ENCODE results near the gene CCT7. TPM values are rescaled to one million over a fixed set of nuclear protein-coding genes. Genes with fewer than 3 reads are reported as not detected.
A peak's percentile ranks its signal among the peaks of the same experiment; 100 is the strongest.

The CCT7 gene
- total RNA-seq, 2 experiments from 2014 or later, result 362 to 449 TPM

DNA sequence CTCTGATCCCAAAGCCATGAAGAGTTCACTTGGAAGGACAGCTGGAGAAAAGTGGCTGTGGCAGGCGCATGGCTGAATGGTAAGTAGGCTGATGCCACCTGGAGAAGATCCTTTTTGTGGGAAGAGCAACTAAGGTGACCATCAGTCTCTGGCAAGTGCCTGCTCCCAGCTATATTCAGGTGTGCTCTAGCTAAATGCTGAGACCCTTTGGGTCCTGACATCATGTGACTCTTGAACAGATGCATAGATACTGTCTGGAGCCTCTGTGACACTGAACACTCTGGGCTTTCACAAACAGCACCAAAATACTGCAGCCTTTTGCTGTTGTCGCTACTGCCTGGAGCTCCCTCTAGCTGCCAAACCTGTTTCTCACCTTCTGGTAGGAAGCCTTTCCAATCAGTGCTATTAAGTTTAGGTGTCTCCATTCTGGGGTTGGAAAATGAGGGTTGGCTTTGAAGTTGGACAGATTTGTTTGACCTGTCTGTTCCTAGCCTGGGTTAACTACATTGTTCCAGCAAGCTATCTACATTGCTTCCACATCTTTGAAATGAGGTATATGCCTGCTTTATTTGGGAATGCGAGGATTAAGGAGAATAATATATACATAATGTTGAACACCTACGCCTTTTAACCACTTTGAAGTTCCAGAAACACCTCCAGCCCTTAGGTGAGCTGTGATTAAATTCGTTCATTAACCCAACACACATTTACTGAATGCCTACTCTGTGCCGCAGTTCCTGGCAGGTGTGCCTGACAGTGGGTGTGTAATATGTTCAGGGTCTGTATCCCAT is 56.1 kb downstream of the CCT7 start:
- DNase-seq, result peak; percentile 75
- ATAC-seq, result no peak
- H3K4me3 Mint-ChIP-seq, result no peak overlapping the region
- no peak overlapping the region for H3K27ac Mint-ChIP-seq
- peaks cover 67% of the 10 kb centered on the region for H3K27me3 Mint-ChIP-seq
- H3K9me3 Mint-ChIP-seq (ENCODE audit: low read depth), result no peaks in the 10 kb centered on the region
- H3K4me1 Mint-ChIP-seq, result peaks cover 25% of the 10 kb centered on the region
- H3K36me3 Mint-ChIP-seq, result no peaks in the 10 kb centered on the region
- CTCF ChIA-PET, result interaction anchor here (0.8 to 5.9 kb wide), 19 partner anchors 11 to 407 kb away, joined by 3 to 56 read pairs (median 4); partner anchors contain the start of genes CCT7, NOTO, PRADC1 and SFXN5

- CTCF ChIA-PET, result interaction anchor here (1.1 to 5.9 kb wide), 10 partner anchors 12 to 407 kb away, joined by 3 to 56 read pairs (median 8); partner anchors contain the start of genes CCT7, NOTO and PRADC1
- peaks cover 76% of the 10 kb centered on the region for H3K27me3 Mint-ChIP-seq
- peaks cover 17% of the 10 kb centered on the region for H3K4me1 Mint-ChIP-seq
- peak overlapping the region; percentile 59 for H3K27ac Mint-ChIP-seq
- H3K4me3 Mint-ChIP-seq, result no peak overlapping the region
- no peaks in the 10 kb centered on the region for H3K36me3 Mint-ChIP-seq
- DNase-seq (peak; percentile 71), ATAC-seq (peak; percentile 29)
- no peaks in the 10 kb centered on the region for H3K9me3 Mint-ChIP-seq (ENCODE audit: low read depth)
Measured at GRCh38 chr2:73291093-73291460, 57.0 kb downstream of the CCT7 start.

GRCh38 chr2:73291461-73292315 is 57.6 kb downstream of the CCT7 start:
- Mint-ChIP-seq H3K4me1 (peaks cover 16% of the 10 kb centered on the region), H3K27me3 (peaks cover 82% of the 10 kb centered on the region), H3K4me3 (no peak overlapping the region), H3K27ac (no peak overlapping the region), H3K36me3 (no peaks in the 10 kb centered on the region), H3K9me3 (ENCODE audit: low read depth) (no peaks in the 10 kb centered on the region)
- DNase-seq (no peak), ATAC-seq (peak; percentile 9)
- CTCF ChIA-PET, result interaction anchor here (0.6 to 5.9 kb wide), 8 partner anchors 13 to 114 kb away, joined by 3 to 56 read pairs (median 16); partner anchors contain the start of genes CCT7, NOTO and PRADC1

- Mint-ChIP-seq H3K27me3 (peaks cover 89% of the 10 kb centered on the region), H3K4me1 (peaks cover 16% of the 10 kb centered on the region), H3K4me3 (peak overlapping the region; percentile 44), H3K36me3 (no peaks in the 10 kb centered on the region), H3K9me3 (ENCODE audit: low read depth) (no peaks in the 10 kb centered on the region), H3K27ac (no peak overlapping the region)
- ATAC-seq, result no peak
- CTCF ChIA-PET, result interaction anchor here (0.6 to 5.9 kb wide), 4 partner anchors 13 to 114 kb away, joined by 3 to 56 read pairs (median 21); partner anchors contain the start of genes CCT7 and PRADC1
- no peak for DNase-seq
Measured at GRCh38 chr2:73292316-73292905, 58.3 kb downstream of the CCT7 start.

DNA sequence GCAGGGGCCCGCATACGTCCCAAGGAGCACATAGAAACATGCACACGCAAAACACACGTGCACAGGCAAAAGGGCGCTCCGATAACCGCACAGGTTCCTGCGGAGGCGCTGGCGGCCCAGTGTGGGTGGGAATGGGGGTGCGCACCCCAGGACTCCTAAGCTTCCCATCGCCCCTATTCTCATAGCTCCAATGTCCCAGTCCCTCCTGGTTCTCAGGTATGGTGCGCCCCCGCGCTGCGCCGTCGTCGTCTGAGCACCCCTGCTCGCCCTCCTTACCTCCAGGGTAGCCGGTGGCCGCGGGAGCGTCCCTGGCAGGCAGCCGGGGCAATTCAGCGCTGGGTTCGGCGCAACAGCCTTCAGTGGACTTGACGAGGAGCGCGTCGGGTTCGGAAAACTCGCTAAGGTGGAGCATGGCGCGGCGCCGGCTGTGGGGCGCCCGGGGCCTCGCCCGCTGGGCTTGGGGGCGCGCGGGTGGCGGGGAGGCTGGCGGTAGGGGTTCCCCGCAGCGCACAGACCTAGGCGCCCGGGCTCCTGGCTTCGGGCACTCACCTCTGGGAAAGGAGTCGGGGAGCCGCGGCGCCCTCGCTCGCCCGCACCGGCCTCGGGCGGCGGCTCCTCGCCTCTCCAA is 58.9 kb downstream of the CCT7 start:
- H3K27ac Mint-ChIP-seq, result no peak overlapping the region

GRCh38 chr2:73293534-73294171 is 59.5 kb downstream of the CCT7 start, which contains the start of gene EGR4:
Gene EGR4, minus strand, starts transcription at chr2:73293548. Its CDS starts 231 bp downstream, at chr2:73293317.
- ATAC-seq, result peak; percentile 95
- Mint-ChIP-seq H3K27me3 (peaks cover 88% of the 10 kb centered on the region), H3K27ac (no peak within 1 kb of the TSS), H3K4me3 (peak within 1 kb of the TSS; percentile 71), H3K4me1 (peaks cover 16% of the 10 kb centered on the region), H3K9me3 (ENCODE audit: low read depth) (no peaks in the 10 kb centered on the region), H3K36me3 (no peaks in the 10 kb centered on the region)
- DNase-seq, result peak; percentile 94
- CTCF ChIA-PET, result interaction anchor here (0.7 to 5.9 kb wide), 3 partner anchors 59 to 184 kb away, joined by 4 to 56 read pairs (median 5); partner anchors contain the start of genes CCT7 and PRADC1

More for the DNA sequence above, 58.9 kb downstream of the CCT7 start:
- Mint-ChIP-seq H3K36me3 (no peaks in the 10 kb centered on the region), H3K4me1 (peaks cover 16% of the 10 kb centered on the region), H3K4me3 (peak overlapping the region; percentile 71), H3K9me3 (ENCODE audit: low read depth) (no peaks in the 10 kb centered on the region), H3K27me3 (peaks cover 91% of the 10 kb centered on the region)
- CTCF ChIA-PET, result interaction anchor here (0.7 to 5.9 kb wide), 4 partner anchors 58 to 183 kb away, joined by 4 to 56 read pairs (median 13); partner anchors contain the start of genes CCT7 and PRADC1
- ATAC-seq (peak; percentile 5), DNase-seq (no peak)

DNA sequence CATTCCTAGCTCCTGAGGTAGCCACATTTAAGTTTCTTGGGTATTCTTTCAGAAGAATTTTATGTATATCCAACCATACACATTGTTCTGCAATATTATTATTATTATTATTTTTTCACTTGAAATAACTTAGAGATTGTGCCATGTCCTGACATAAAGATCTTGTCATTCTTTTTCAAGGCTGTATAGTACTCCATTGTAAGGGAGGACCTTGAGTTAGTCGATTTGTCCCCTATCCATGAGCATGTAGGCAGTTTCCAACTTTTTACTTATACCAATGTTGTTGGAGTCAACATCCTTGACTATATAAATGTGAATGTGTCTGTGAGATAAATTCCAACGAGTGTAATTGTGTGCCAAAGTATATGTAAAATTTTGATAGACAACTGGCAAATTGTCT is 60.1 kb downstream of the CCT7 start:
- H3K36me3 Mint-ChIP-seq, result no peaks in the 10 kb centered on the region
- CTCF ChIA-PET, result no interaction called here
- no peaks in the 10 kb centered on the region for H3K9me3 Mint-ChIP-seq (ENCODE audit: low read depth)
- ATAC-seq (no peak), DNase-seq (no peak)
- H3K4me1 Mint-ChIP-seq, result peaks cover 16% of the 10 kb centered on the region
- H3K27me3 Mint-ChIP-seq, result peaks cover 82% of the 10 kb centered on the region
- H3K27ac Mint-ChIP-seq, result no peak overlapping the region
- H3K4me3 Mint-ChIP-seq, result no peak overlapping the region

DNA sequence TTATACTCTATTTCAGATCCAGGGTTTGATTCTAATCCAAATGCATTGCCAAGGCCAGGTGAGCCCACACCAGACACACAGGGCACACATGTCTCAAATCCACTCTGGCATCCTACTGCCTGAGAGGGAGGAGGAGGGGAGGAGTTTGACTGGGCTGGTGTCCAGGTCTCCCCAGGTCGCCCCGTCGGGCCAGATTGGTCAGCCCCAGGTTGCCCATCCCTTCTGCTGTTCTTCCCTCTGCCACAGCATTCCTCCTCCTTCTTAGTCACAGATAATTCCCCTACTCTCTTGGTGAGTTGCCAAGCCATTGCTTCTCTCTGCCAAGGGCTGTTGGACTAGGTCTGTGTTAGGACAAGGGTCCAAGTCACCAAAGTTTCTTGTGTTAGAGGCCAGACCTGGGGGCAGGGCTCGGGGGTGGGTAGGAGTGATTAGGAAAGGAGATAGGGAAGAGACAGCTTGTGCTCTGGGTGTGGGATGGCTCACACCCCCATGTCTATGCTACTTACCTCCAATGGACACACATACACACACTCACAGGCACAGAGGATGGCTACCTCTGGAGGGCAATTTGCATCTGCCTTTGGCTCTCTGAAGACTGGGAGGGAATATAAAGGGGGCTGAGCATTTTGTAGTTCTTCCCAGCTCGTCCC is 61.8 kb downstream of the CCT7 start:
- Mint-ChIP-seq H3K4me3 (no peak overlapping the region), H3K4me1 (peaks cover 14% of the 10 kb centered on the region), H3K27me3 (peaks cover 75% of the 10 kb centered on the region), H3K9me3 (ENCODE audit: low read depth) (no peaks in the 10 kb centered on the region), H3K27ac (no peak overlapping the region), H3K36me3 (no peaks in the 10 kb centered on the region)
- ATAC-seq, result no peak
- CTCF ChIA-PET, result interaction anchor here (1.0 kb wide), 1 partner anchor 91 kb away, joined by 3 read pairs; no protein-coding TSS in a partner anchor
- DNase-seq, result no peak

DNA sequence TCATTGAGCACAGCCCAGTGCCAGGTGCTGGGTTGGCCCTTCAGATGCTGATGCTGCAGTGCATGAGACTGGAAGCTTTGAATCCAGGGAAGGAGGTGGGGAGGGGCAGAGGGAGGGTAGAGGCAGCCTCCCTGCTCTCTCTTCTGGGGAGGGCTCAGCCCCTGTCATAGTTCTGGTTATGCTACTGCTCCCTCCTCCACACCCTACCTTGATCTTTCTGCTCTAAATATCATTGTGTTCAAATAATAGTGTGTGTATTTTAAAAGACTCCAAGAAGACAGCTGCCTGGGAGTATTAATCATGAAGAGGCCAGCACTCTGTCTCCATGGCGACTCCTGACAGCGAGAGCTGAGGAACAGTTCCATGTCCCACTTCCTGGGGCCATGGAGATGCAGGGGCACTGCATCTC is 63.0 kb downstream of the CCT7 start:
- peaks cover 66% of the 10 kb centered on the region for H3K27me3 Mint-ChIP-seq
- ATAC-seq (no peak), DNase-seq (no peak)
- H3K36me3 Mint-ChIP-seq, result no peaks in the 10 kb centered on the region
- CTCF ChIA-PET, result no interaction called here
- H3K4me1 Mint-ChIP-seq, result peaks cover 7% of the 10 kb centered on the region
- H3K9me3 Mint-ChIP-seq (ENCODE audit: low read depth), result no peaks in the 10 kb centered on the region
- H3K4me3 Mint-ChIP-seq, result no peak overlapping the region
- H3K27ac Mint-ChIP-seq, result no peak overlapping the region

GRCh38 chr2:73297586-73297985 is 63.5 kb downstream of the CCT7 start:
- H3K27me3 Mint-ChIP-seq, result peaks cover 66% of the 10 kb centered on the region
- no peak overlapping the region for H3K4me3 Mint-ChIP-seq
- ATAC-seq (no peak), DNase-seq (no peak)
- no peaks in the 10 kb centered on the region for H3K9me3 Mint-ChIP-seq (ENCODE audit: low read depth)
- H3K27ac Mint-ChIP-seq, result no peak overlapping the region
- no peaks in the 10 kb centered on the region for H3K36me3 Mint-ChIP-seq
- H3K4me1 Mint-ChIP-seq, result peaks cover 5% of the 10 kb centered on the region
- CTCF ChIA-PET, result no interaction called here

DNA sequence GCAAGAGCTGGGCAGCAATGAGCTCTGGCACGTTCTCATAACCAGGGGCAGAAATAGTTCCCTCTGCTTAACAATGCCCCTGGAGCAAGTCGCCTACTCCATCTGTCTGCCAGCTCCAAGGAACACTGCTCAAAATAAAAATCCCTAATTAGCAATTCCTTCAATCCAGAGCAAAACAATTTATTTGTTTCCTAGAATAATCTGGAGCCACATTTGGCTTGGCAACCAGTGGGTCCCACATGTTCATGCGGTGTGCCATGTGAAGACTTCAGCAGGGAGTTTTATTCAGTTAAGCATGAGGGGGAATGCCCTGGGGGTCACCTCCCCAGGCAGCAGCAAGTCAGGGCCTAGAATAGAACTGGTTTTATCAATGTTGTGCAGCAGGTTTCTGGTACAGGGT is 66.8 kb downstream of the CCT7 start:
- Mint-ChIP-seq H3K27ac (no peak overlapping the region), H3K4me3 (no peak overlapping the region), H3K4me1 (no peaks in the 10 kb centered on the region), H3K36me3 (no peaks in the 10 kb centered on the region), H3K27me3 (peaks cover 61% of the 10 kb centered on the region), H3K9me3 (ENCODE audit: low read depth) (no peaks in the 10 kb centered on the region)
- DNase-seq (no peak), ATAC-seq (no peak)
- CTCF ChIA-PET, result no interaction called here

DNA sequence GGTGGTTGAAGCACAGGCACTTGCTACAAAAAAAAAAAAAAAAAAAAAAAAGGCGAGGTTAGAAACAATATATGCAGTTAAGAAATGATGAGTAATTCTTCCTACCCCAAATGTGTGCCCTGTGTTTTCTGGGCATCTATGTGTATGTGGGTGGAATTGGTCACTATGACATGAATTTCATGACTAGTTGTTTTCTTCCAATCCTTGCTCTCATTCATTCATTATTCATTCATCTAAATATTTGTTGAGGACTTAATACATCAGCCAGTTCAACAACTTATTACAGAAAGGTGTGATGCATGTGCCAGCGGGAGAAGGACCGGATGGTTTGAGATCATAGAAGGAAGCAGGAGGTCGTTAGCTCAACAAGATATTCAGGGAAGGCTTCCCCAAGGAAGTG is 67.5 kb downstream of the CCT7 start:
- no peaks in the 10 kb centered on the region for H3K9me3 Mint-ChIP-seq (ENCODE audit: low read depth)
- no peaks in the 10 kb centered on the region for H3K4me1 Mint-ChIP-seq
- H3K27ac Mint-ChIP-seq, result no peak overlapping the region
- DNase-seq (no peak), ATAC-seq (no peak)
- CTCF ChIA-PET, result no interaction called here
- peaks cover 56% of the 10 kb centered on the region for H3K27me3 Mint-ChIP-seq
- H3K4me3 Mint-ChIP-seq, result no peak overlapping the region
- no peaks in the 10 kb centered on the region for H3K36me3 Mint-ChIP-seq

Measured in activated CD8-positive, alpha-beta memory T cell treated with anti-CD3 and anti-CD28 coated beads, Interleukin-2, amount 10 ng/mL, durations not matched to agents 7 days and 5 days (primary cell).